Motor neuron (in vitro differentiated cells): ENCODE measurements around the gene VPS26B. TPM values are rescaled to one million over a fixed set of nuclear protein-coding genes. Genes with fewer than 3 reads are reported as not detected.

Experiments
- ATAC-seq, 8 experiments: fragments of 200-7000 bp; cut with Tn5 transposase; replicated peaks in 6 of 8; 2 replicates each; pipeline ENCODE4 v1.8.0; 2021; ENCODE audit warnings: mild to moderate bottlenecking in 8 of 8, moderate library complexity in 8 of 8
- H3K27ac ChIP-seq, 2 donors: fragments of 250-450 bp; sonication (Bioruptor Pico); 2 replicates each; pipeline ENCODE4 v1.9.0; 2021; ENCODE audit warnings: antibody characterized with exemption in 2 of 2, mild to moderate bottlenecking in 2 of 2, moderate library complexity in 1 of 2
- H3K4me1 ChIP-seq, 2 donors: fragments of 250-450 bp; sonication (Bioruptor Pico); replicated peaks in 1 of 2; 2 replicates each; pipeline ENCODE4 v1.6.1; 2021; ENCODE audit warnings: antibody characterized with exemption in 2 of 2, mild to moderate bottlenecking in 2 of 2, moderate library complexity in 1 of 2
- H3K4me3 ChIP-seq, 5 donors: fragments of 250-450 bp; sonication (Bioruptor Pico); 2 replicates each; pipeline ENCODE4 v1.9.0; 2021; ENCODE audit warnings: antibody characterized with exemption in 5 of 5, mild to moderate bottlenecking in 5 of 5, moderate library complexity in 4 of 5
- WGBS, 10 experiments: fragments of 450-650 bp; shearing (Covaris generic); methylation state at CpG; one replicate each; pipeline ENCODE4 v1.0.0; 2022; 5-methylcytosine and 5-hydroxymethylcytosine counted together
- in situ Hi-C, 9 experiments: fragments of 400-800 bp; cut with MboI; loops; one replicate each; pipeline ENCODE4 v1.15.0; 2021; ENCODE audit warnings: low sequenced_read_pairs in 9 of 9, low pct_unique_long_range_greater_than_20kb in 2 of 9; ENCODE audit not compliant: unreplicated experiment in 9 of 9
- total RNA-seq, 8 experiments: library from RNA; unstranded; fragments of 300-600 nt; gene quantifications; 2 replicates each; pipeline versions ENCODE4 v1.2.3 to v1.2.4, GENCODE V29; 2022

Gene VPS26B
- total RNA-seq, 8 experiments from 2014 or later, result 22.3 to 46.0 (median 37.0) TPM

DNA sequence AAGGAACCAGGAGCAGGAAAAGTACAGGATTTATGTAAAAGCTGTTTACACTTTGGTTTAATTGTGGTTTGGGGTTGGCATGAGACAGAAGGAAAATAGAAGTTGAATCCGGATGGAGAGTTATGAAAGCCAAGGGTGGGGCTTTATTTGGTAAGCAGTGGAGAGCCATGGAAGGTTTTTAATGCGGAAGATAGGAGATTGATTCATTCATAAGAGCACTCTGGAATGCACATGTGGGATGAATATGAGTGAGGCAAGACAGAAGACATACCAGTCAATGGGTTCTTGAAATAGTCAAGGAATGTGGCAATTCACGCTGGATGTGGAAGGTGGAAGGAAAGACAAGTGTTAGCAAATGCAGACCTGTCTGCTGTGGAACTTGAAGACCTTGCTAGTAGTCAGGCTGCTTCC is 42.4 kb downstream of the VPS26B start:
- WGBS, 10 experiments, result 0 to 100% (median 68%) methylated on average over 1 to 3 of the region's 3 CpGs
- in situ Hi-C loops, result no loop called here
- ATAC-seq, result peak in 3 of 8 experiments; percentile 87 to 96 (median 96)

DNA sequence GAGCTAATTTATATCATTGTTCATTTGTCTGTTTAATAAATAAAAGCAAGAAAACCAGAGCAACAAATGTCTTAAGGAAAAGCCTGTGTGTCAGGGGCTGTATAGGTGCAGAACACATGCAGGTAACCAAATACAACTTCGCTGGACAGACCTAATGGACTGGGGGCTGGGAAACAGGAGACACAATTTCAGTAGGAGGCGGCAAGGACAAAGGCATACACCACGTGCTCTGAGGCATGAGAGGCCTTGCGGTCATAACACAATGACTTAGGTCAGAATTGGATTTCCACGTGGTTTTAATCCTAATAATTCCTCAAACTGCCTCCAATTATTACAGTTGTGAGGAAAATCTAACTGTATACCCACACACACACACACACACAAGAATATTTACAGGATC is 43.0 kb downstream of the VPS26B start:
- Histone ChIP-seq H3K27ac (no peak overlapping the region), H3K4me3 (no peak overlapping the region), H3K4me1 (peaks cover 1 to 6% of the 10 kb centered on the region in 2 donors)
- in situ Hi-C loops, result no loop called here
- 0 to 100% (median 61%) methylated on average over 1 to 5 of the region's 5 CpGs; no CpG with 5 or more reads in 1 of the 10 experiments for WGBS, 10 experiments
- no peak for ATAC-seq

More for the DNA sequence above, 42.4 kb downstream of the VPS26B start:
- peaks cover 0 to 6% of the 10 kb centered on the region in 2 donors for H3K4me1 ChIP-seq
- H3K27ac ChIP-seq, result no peak overlapping the region
- H3K4me3 ChIP-seq, result no peak overlapping the region

DNA sequence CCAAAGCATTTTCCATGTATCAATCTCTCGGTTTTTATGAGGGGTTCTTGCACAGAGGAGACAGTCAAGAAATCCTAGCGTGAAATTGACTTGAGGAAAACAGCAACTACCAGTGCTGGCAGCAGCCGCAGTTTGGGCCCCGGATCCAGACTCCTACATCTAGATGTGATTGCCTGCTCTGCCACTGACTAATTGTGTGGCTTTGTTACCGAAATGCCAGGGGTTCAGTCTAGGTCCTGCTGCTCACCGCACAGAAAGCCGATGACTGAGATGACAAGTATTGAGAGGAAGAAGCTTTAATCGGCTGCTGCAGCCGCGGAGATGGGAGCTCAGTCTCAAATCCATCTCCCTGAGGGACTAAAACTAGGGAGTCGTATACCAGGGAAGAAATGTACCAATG is 43.5 kb downstream of the VPS26B start:
- WGBS, 10 experiments, result 80 to 98% (median 89%) methylated on average over 5 to 11 of the region's 11 CpGs; no CpG with 5 or more reads in 2 of the 10 experiments
- ATAC-seq, result no peak
- Histone ChIP-seq H3K4me3 (no peak overlapping the region), H3K4me1 (peaks cover 6 to 11% of the 10 kb centered on the region in 2 donors), H3K27ac (no peak overlapping the region)
- in situ Hi-C loops, result no loop called here

DNA sequence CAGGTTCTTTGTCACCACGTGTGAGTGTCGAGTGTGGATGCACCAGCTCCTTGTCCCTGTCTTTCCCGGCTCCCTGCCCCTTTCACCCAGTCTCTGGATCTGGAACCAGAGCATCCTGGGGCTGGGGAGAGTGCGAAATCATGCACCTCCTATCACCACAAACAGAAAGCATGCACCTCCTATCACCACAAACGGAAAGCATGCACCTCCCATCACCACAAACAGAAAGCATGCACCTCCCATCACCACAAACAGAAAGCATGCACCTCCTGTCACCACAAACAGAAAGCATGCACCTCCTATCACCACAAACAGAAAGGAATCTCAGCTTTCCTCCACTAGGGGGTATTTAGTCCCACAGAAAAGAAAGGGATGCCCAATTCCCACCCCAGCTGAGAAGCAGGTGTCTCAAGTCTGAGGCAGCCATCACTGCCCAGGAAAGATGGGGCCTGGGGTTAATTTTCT is 45.8 kb downstream of the VPS26B start:
- 33 to 80% (median 60%) methylated on average over 1 to 3 of the region's 5 CpGs; no CpG with 5 or more reads in 5 of the 10 experiments for WGBS, 10 experiments
- peaks cover 6 to 16% of the 10 kb centered on the region in 2 donors for H3K4me1 ChIP-seq
- in situ Hi-C loops, result no loop called here
- no peak overlapping the region for H3K4me3 ChIP-seq
- ATAC-seq, result peak in 1 of 8 experiments; percentile 15
- no peak overlapping the region for H3K27ac ChIP-seq

DNA sequence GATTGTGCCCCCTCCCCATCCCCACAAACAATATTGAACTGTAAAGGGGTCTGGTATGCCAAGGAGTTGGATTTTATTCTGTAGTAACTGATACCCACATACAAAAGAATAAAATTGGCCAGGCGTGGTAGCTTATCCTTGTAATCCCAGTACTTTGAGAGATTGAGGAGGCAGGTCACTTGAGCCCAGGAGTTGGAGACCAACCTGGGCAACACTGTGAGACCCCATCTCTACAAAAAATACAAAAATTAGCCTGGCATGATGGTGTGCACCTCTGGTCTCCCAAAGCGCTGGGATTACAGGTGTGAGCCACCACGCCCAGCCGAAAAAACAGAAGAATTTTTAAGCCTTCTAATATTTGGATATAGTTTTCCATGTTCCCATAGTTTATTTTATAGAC is 47.5 kb downstream of the VPS26B start:
- 80 to 100% (median 93%) methylated on average over 1 to 3 of the region's 4 CpGs; no CpG with 5 or more reads in 3 of the 10 experiments for WGBS, 10 experiments
- Histone ChIP-seq H3K4me3 (no peak overlapping the region), H3K27ac (no peak overlapping the region), H3K4me1 (peaks cover 9 to 16% of the 10 kb centered on the region in 2 donors)
- in situ Hi-C loops, result no loop called here
- ATAC-seq, result no peak

DNA sequence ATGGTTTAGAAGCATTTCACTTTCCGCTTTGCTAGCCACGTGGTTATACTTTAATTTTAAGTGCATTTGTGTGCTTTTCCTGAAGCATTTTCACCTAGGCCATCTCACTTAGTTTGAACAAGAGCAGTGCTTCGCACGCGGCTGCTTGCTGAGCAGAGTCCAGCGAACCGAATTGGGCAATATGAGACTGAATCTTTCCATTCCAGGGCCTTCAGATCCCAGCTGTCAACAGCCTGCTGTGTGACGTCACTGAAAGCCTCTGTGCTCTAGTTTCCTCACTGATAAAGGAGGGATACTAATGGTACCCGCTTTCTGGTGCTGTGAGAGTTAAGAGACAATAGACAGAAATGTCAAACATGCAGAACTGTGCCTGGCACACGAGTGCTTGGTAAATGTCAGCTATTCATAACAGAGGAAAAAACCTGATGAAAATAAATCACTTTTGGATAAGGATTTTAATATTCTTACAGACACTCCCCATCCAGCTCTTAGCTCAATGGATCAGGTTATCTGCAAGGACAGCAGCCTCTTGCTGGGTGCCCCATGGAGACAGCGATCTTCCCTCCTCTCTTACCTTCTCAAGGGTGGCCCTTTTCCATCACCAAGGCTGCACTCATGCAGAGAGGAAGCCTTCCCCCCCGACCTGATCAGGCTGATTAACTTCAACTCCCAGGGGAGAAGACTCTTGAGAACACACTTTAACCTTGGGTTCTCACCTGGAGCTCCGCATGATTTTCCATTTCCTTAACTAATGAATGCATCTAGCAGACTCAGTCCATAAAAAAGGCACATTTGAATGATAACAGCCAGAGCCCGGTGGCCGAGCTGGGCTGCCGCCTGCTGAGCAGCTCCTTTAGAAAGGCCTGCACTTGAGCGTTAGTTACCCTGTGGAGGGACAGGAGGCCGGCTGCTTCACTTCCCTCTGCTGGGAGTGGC is 48.2 kb downstream of the VPS26B start:
- H3K4me3 ChIP-seq, result peak overlapping the region in 1 of 5 donors; percentile 14
- peak in 4 of 8 experiments; percentile 10 to 33 (median 28) for ATAC-seq
- WGBS, 10 experiments, result 0 to 70% (median 36%) methylated on average over 1 to 11 of the region's 18 CpGs
- H3K4me1 ChIP-seq, result peaks cover 9 to 12% of the 10 kb centered on the region in 2 donors
- H3K27ac ChIP-seq, result no peak overlapping the region
- in situ Hi-C loops, result no loop called here

DNA sequence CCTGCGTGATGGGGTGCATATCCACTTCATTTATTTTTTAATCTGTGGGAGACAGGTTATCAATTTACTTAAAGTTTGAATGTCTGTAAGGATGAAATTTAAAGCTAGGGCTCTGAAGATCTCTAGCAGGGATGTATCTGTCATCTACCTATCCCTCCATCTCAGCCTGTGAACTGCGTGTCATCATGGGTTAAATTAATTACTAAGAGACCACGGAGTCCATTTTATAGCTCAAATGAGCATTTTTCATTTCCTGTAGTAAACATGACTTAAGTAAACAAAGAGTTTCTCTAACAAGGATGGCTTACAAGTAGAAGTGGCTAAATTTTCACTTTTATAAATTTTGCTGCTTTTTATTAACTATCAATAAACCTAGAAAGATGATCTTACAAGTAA is 48.8 kb downstream of the VPS26B start:
- no peak overlapping the region for H3K27ac ChIP-seq

DNA sequence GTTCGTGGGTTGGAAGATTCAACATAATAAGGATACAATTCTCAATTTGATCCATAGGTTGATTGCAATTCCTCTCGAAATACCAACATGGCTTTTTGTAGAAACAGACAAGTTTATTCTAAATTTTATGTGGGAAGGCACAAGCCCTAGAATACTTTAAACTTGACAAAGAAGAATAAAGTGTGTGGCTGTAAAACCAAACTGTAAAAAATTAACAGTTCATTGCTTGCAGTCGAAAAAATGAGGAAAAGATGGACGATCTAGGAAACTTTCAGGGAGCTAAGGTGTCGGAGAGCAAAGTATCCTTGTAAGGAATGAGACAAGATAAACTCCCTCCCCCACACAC is 50.7 kb downstream of the VPS26B start:
- ATAC-seq, result no peak
- 6 to 46% (median 14%) methylated on average over 3 to 5 of the region's 5 CpGs for WGBS, 10 experiments
- H3K4me1 ChIP-seq, result peaks cover 9% of the 10 kb centered on the region in 2 donors
- in situ Hi-C loops, result no loop called here
- H3K27ac ChIP-seq, result no peak overlapping the region
- peak overlapping the region; percentile 21 to 42 (median 32) for H3K4me3 ChIP-seq

More for the DNA sequence above, 48.8 kb downstream of the VPS26B start:
- Histone ChIP-seq H3K4me3 (peak overlapping the region in 1 of 5 donors; percentile 14), H3K4me1 (peaks cover 9% of the 10 kb centered on the region in 2 donors)
- in situ Hi-C loops, result no loop called here
- no peak for ATAC-seq
- WGBS, 10 experiments, result 5 to 50% (median 9%) methylated on average over 1 to 3 of the region's 3 CpGs; no CpG with 5 or more reads in 1 of the 10 experiments

DNA sequence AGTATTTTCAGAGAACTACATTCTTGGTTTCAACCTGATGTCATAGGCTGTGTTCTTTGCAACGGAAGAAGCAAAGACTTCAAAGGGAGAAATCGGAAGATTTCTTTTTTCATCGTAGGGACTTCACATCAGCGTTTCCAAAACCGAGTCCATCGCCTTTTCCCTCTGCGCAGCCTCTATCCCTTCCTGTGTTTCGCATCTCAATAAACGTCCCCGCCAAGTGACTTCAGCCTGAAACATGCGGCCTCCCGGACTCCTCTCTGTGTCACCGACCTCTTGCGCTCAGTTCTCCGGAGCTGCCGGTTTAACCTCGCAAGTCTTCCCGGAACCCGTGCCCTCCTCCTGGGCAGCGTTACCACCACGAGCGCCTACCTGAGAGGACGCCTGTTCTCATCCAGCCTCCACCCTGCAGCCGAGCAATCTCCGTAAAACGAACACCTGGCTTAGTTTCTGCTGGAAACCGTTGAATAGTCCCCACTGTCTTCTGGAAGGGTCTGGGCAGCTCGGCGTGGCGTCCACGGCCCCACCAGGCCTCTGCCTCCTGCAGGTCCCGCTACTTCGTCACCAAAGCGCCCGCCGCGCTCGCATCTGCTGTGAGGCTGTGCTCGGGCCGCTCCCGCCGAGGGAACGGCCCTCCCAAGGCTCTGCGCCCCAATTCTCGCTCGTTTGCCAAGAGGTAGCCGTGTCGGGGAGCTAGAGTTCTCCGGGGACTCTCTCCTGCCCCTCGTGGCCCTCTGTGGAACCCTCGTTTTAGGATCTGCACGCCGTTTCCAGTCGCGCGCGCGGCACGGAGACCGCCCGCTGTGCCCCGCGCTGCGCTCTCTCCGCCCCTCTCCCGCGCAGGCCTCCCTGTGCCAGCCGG is 51.3 kb downstream of the VPS26B start, which contains the start of gene GLB1L3:
Gene GLB1L3 (plus strand): TSS at position 846 of the 862 bp plus-strand sequence. CDS start 362 bp downstream, outside the sequence.
- Histone ChIP-seq H3K4me1 (peaks cover 9% of the 10 kb centered on the region in 2 donors), H3K4me3 (peak within 1 kb of the TSS; percentile 21 to 42 (median 32)), H3K27ac (no peak within 1 kb of the TSS)
- in situ Hi-C loops, result no loop called here
- ATAC-seq, result peak; percentile 58 to 84 (median 79)
- 0 to 34% (median 2%) methylated on average over 3 to 24 of the region's 68 CpGs; no CpG with 5 or more reads in 1 of the 10 experiments for WGBS, 10 experiments

DNA sequence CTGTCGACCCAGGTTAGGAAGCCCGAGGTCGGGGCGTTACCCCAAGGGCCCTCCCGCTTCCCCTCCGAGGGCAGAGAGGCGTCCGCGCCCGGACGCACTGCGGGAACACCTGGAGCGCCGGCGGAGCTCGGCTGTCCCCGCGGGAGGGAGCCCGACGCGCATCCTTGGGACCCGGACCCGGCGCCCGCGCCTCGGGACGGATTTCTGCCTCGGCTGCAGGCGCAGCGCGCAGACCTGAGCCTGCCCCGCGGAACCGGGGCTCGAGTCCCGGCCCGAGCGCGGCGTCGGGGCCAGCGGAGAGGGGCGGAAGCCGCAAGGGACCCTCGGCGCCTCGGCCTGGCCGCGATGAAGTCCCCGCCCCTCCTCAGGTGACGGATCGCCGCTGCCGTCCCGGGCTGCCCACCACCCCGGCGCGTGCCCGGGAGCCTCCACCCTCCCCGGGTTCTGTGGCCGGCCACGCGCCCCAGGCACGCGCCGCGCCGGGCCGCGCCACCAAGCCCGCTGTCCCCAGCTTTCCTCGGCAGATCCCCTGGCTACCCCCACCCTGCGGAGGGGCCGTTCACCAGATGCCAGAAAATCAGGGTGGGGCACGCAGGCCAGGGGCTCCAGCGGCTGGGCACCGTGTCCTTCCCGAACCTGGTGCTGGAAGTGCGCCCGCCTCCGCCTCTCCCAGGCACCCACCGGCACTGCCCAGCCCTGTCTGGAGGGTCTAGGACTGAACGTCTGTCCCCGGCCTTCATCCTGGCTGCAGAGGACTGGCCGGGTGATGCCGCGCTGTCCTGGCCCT is 52.1 kb downstream of the VPS26B start:
- WGBS, 10 experiments, result 0% methylated on average over 2 to 9 of the region's 88 CpGs; no CpG with 5 or more reads in 6 of the 10 experiments
- Histone ChIP-seq H3K4me3 (peak overlapping the region; percentile 21 to 42 (median 32)), H3K4me1 (peaks cover 9% of the 10 kb centered on the region in 2 donors), H3K27ac (no peak overlapping the region)
- in situ Hi-C loops, result no loop called here
- ATAC-seq, result peak; percentile 17 to 64 (median 52)

DNA sequence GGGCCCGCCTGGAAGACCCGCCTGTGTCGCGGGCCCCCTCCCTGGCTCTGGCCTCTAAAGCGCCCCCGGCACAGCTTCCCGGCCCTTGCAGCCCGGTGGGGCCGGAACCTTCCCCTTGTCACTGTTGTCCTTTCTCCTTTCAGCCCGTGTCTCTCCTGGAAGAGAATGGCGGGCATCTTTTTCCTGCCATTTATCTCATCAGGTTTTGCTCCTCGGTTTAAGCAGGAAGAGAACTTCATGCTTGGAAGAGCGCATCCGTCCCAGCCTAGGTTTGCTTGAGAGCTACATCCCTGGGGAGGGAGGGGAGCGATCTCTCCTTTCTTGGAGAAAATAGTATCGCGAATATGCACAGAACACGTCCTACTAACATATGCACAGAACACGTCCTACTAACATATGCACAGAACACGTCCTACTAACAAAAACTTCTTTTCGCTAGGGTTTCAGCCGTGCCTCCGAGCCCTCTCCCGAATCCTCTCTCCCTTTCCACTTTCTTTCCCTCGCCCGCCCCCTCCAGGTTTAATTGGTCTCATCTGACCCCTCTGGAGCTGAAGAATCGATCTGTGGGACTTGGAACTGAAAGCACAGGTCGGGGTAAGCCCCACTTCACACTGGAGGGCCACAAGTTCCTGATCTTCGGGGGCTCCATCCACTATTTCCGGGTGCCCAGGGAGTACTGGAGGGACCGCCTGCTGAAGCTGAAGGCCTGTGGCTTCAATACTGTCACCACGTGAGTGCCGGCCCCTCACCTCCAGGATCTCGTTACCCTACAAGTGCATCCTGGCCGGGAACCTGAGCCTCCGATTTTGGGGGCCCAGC is 52.9 kb downstream of the VPS26B start:
- WGBS, 10 experiments, result 0 to 59% (median 35%) methylated on average over 1 to 20 of the region's 36 CpGs; no CpG with 5 or more reads in 1 of the 10 experiments
- in situ Hi-C loops, result no loop called here
- Histone ChIP-seq H3K4me1 (peaks cover 8 to 9% of the 10 kb centered on the region in 2 donors), H3K27ac (no peak overlapping the region), H3K4me3 (peak overlapping the region; percentile 21 to 42 (median 32))
- ATAC-seq, result peak in 1 of 8 experiments; percentile 27
